ENCODE measurements around the gene PHF13.

- no peak for TF ChIP-seq POLR2A (IDR thresholded peaks at IDR 0.05)
- no peak for TF ChIP-seq CTCF (IDR thresholded peaks at IDR 0.05)
Measured at GRCh38 chr1:6621429-6622391, 8.2 kb downstream of the PHF13 start.

Measured in heart left ventricle (tissue), 13 donors.